Osteocyte (in vitro differentiated cells): ENCODE measurements around the gene RIMBP3C. TPM values are rescaled to one million over a fixed set of nuclear protein-coding genes. Genes with fewer than 3 reads are reported as not detected.
"Not testable (repeated sequence)": the region's sequence is repeated elsewhere in the genome, so short reads cannot be mapped to it uniquely, and the experiment has no call there.

ENCODE experiments used
- DNase-seq: peaks from one replicate; pipeline ENCODE4 v3.0.0; 2021; ENCODE audit warnings: mixed read lengths; ENCODE audit not compliant: unreplicated experiment; ENCODE audit errors: extremely low spot score
- H3K27ac Mint-ChIP-seq: one replicate; pipeline ENCODE4 v1.8.0; 2021; ENCODE audit warnings: mild to moderate bottlenecking, mixed read lengths; ENCODE audit not compliant: unreplicated experiment
- H3K27me3 Mint-ChIP-seq: one replicate; pipeline ENCODE4 v1.8.0; 2021; ENCODE audit warnings: mixed read lengths; ENCODE audit not compliant: unreplicated experiment
- H3K36me3 Mint-ChIP-seq: one replicate; pipeline ENCODE4 v1.8.0; 2021; ENCODE audit warnings: mixed read lengths; ENCODE audit not compliant: unreplicated experiment
- H3K4me1 Mint-ChIP-seq: one replicate; pipeline ENCODE4 v1.8.0; 2021; ENCODE audit warnings: mixed read lengths; ENCODE audit not compliant: unreplicated experiment
- H3K4me3 Mint-ChIP-seq: one replicate; pipeline ENCODE4 v1.8.0; 2021; ENCODE audit warnings: mild to moderate bottlenecking, moderate library complexity, mixed read lengths; ENCODE audit not compliant: unreplicated experiment
- H3K9me3 Mint-ChIP-seq: one replicate; pipeline ENCODE4 v1.8.0; 2021; ENCODE audit warnings: mixed read lengths; ENCODE audit not compliant: unreplicated experiment
- long read RNA-seq: library from polyadenylated mRNA; unstranded; transcript quantifications from one replicate; pipeline ENCODE4 v2.0.0, GENCODE V29; 2021
- total RNA-seq: library from RNA; stranded (reverse); gene quantifications from 2 replicates; pipeline ENCODE4 v1.2.1, GENCODE V29; 2021
- TF ChIP-seq, protein P1 (sequence below): fragments of 200-600 bp; sonication (generic); IDR thresholded peaks from 2 replicates; pipeline ENCODE4 v1.5.0; 2021; ENCODE audit warnings: antibody characterized with exemption, mild to moderate bottlenecking, moderate library complexity

RIMBP3C gene, protein sequence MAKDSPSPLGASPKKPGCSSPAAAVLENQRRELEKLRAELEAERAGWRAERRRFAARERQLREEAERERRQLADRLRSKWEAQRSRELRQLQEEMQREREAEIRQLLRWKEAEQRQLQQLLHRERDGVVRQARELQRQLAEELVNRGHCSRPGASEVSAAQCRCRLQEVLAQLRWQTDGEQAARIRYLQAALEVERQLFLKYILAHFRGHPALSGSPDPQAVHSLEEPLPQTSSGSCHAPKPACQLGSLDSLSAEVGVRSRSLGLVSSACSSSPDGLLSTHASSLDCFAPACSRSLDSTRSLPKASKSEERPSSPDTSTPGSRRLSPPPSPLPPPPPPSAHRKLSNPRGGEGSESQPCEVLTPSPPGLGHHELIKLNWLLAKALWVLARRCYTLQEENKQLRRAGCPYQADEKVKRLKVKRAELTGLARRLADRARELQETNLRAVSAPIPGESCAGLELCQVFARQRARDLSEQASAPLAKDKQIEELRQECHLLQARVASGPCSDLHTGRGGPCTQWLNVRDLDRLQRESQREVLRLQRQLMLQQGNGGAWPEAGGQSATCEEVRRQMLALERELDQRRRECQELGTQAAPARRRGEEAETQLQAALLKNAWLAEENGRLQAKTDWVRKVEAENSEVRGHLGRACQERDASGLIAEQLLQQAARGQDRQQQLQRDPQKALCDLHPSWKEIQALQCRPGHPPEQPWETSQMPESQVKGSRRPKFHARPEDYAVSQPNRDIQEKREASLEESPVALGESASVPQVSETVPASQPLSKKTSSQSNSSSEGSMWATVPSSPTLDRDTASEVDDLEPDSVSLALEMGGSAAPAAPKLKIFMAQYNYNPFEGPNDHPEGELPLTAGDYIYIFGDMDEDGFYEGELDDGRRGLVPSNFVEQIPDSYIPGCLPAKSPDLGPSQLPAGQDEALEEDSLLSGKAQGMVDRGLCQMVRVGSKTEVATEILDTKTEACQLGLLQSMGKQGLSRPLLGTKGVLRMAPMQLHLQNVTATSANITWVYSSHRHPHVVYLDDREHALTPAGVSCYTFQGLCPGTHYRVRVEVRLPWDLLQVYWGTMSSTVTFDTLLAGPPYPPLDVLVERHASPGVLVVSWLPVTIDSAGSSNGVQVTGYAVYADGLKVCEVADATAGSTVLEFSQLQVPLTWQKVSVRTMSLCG (N-terminal part only)
- total RNA-seq = 0.68 TPM in 1 of 2 replicates, not detected in the other
- long read RNA-seq = 0 reads

DNA sequence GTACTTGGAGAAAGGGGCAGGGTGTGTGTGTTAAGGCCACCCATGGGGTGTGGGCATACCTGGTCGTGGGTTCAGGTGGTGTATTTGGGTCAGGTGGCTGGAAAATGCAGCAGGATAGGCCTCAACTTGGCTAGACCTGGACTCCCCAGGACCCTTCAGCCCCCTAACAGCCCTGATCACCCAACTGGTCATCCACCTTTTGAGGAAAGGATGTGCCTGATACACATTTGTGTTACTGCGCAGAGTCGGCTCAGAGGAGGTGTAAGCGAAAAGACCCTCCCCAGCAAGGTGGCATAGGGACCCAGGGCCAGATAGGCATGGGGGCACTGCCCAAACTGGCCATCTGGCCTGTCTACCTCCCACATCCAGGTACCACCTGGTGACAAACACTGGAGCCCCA lies at the start of gene RIMBP3C:
Gene RIMBP3C (minus strand): TSS at position 101 of the 400 bp plus-strand sequence. CDS start 485 bp downstream, outside the sequence.
- not testable (repeated sequence) for H3K9me3 Mint-ChIP-seq, H3K4me3 Mint-ChIP-seq, H3K27ac Mint-ChIP-seq, H3K4me1 Mint-ChIP-seq, H3K27me3 Mint-ChIP-seq, DNase-seq, H3K36me3 Mint-ChIP-seq

DNA sequence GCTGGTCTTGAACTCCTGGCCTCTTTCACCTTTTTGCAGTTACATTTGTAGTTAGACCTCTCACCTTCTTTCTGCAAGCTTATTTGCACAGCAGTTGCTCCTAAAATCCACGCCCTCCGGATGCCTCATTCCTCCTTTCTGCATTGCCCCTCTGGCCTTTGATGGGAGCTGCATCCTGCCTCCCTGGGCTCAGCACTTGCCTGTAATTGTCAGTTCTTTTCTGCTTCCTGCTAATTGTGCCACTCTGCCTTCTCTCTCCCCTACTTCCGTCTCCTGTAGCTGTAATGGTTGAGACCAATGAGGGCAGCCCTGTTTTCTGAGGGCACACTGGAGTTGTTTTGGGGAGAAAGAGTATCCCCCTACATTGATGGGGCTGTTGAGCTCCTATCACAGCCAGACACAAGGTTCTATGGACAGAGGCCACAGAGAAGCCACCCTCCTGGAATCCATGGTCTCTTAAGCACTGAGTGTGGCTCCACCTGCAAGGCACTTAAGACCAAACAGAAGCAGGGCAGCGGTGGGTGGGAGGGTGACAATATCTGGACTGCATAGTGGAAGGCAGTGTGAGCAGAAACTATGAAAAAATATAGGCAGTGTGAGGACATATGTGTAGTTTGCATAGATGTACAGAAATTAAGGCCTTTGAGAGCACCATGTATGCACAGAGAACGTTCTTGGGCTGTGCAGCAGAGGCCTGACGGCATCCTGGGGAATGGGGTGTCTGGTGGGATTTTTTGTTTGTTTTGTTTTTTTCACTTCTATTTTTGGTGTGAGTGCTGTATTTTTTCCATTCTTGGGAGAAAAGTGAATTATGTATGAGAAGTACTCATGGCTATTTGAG lies 48.0 kb upstream of the RIMBP3C start:
- H3K36me3 Mint-ChIP-seq = peaks cover 28% of the 10 kb centered on the region
- no peaks in the 10 kb centered on the region for H3K27me3 Mint-ChIP-seq
- no peak overlapping the region for H3K4me3 Mint-ChIP-seq
- no peak for DNase-seq
- peaks cover 7% of the 10 kb centered on the region for H3K4me1 Mint-ChIP-seq
- peak overlapping the region; percentile 5 for H3K27ac Mint-ChIP-seq
- H3K9me3 Mint-ChIP-seq = no peaks in the 10 kb centered on the region
- TF ChIP-seq, protein P1, sequence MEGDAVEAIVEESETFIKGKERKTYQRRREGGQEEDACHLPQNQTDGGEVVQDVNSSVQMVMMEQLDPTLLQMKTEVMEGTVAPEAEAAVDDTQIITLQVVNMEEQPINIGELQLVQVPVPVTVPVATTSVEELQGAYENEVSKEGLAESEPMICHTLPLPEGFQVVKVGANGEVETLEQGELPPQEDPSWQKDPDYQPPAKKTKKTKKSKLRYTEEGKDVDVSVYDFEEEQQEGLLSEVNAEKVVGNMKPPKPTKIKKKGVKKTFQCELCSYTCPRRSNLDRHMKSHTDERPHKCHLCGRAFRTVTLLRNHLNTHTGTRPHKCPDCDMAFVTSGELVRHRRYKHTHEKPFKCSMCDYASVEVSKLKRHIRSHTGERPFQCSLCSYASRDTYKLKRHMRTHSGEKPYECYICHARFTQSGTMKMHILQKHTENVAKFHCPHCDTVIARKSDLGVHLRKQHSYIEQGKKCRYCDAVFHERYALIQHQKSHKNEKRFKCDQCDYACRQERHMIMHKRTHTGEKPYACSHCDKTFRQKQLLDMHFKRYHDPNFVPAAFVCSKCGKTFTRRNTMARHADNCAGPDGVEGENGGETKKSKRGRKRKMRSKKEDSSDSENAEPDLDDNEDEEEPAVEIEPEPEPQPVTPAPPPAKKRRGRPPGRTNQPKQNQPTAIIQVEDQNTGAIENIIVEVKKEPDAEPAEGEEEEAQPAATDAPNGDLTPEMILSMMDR = no peak

DNA sequence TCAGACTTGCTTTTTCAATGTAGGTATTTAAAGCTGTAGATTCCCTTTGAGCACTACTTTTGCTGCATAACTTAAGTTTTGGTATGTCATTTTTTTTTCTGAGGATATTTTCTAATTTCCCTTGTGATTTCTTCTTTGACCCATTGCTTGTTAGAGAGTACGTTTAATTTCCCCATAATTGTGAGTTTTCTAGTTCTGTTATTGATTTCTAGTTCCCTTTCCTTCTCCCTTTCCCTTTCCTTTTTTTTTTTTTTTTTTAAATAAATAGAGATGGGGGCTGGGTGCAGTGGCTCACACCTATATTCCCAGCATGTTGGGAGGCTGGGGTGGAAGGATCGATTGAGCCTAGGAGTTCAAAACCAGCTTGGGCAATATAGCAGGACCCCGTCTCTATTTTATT lies 47.0 kb upstream of the RIMBP3C start:
- peaks cover 7% of the 10 kb centered on the region for H3K4me1 Mint-ChIP-seq
- no peak overlapping the region for H3K27ac Mint-ChIP-seq
- DNase-seq = no peak
- no peaks in the 10 kb centered on the region for H3K27me3 Mint-ChIP-seq
- H3K4me3 Mint-ChIP-seq = no peak overlapping the region
- peaks cover 38% of the 10 kb centered on the region for H3K36me3 Mint-ChIP-seq
- H3K9me3 Mint-ChIP-seq = no peaks in the 10 kb centered on the region
- TF ChIP-seq, protein P1 = no peak

DNA sequence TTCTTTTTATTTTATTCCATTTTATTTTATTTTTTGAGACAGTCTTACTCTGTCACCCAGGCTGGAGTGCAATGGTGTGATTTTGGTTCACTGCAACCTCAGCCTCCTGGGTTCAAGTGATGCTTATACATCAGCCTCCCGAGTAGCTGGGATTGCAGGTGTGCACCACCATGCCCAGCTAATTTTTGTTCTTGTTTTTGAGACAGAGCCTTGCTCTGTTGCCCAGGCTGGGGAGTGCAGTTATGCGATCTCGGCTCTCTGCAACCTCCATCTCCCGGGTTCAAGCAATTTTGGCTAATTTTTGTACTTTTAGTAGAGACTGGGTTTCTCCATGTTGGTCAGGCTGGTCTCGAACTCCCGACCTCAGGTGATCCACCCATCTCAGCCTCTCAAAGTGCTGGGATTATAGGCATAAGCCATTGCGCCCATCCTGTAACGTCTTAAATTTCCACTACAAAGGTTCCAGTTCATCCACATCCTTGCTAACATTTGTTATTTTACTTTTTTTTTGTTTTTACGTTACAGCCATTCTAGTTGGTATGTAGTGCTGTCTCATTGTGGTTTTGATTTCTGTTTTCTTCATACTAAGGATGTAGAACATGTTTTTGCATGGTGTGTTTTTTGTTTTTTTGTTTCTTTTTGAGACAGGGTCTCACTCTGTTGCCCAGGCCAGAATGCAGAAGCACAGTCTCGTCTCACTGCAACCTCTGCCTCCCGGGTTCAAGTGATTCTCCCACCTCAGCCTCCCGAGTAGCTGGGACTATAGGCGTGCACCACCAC lies 45.3 kb upstream of the RIMBP3C start:
- not testable (repeated sequence) for H3K4me3 Mint-ChIP-seq, H3K27ac Mint-ChIP-seq, H3K27me3 Mint-ChIP-seq, DNase-seq, H3K9me3 Mint-ChIP-seq
- Mint-ChIP-seq H3K4me1 (peaks cover 11% of the 10 kb centered on the region), H3K36me3 (peaks cover 35% of the 10 kb centered on the region)

DNA sequence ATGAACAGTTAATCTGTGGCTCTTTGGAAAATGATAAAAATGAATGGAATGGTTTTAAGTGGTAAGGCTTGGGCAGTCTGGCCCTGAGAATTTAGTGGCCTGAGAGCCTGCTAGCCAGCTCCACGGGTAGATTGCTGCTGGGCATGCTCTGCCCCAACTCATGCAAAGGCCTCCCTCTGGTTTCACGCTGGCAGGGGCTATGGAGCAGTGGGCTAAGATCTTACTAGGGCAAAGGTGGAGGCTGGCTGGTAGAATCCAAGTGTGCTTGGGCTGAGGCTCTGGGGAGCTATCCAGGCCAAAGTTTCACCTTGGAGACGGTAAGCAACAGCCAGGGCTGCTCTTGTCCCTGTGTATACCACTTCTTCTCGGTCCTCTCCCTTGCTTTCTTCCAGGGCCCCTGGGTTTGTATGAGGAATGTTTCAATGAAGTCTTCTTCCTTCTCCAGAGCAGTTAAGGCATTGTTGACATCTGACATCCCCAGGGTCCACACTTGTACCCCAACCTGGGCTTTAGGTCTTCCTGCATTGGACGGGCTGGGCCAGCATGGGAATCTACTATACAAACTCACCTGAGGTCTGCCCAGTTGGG lies 43.7 kb upstream of the RIMBP3C start:
- Mint-ChIP-seq H3K27me3 (no peaks in the 10 kb centered on the region), H3K36me3 (peaks cover 35% of the 10 kb centered on the region), H3K4me1 (peaks cover 17% of the 10 kb centered on the region), H3K27ac (no peak overlapping the region), H3K4me3 (no peak overlapping the region), H3K9me3 (no peaks in the 10 kb centered on the region)
- DNase-seq = no peak
- TF ChIP-seq, protein P1 = no peak
